Liver (tissue), 3 donors: ENCODE data around the gene MAN2B2.

Experiments
- JUND ChIP-seq, 2 donors: IDR thresholded peaks; 2 replicates each; pipeline ENCODE4 v1.6.1; 2016; ENCODE audit warnings: antibody characterized with exemption in 2 of 2
- RAD21 ChIP-seq, 2 donors: IDR thresholded peaks; 2 replicates each; pipeline ENCODE4 v1.6.1; 2016; ENCODE audit warnings: antibody characterized with exemption in 2 of 2, mild to moderate bottlenecking in 2 of 2
- TAF1 ChIP-seq: conservative IDR thresholded peaks from 2 replicates; pipeline ENCODE4 v1.6.1; 2016; ENCODE audit warnings: antibody characterized with exemption, mild to moderate bottlenecking
- TF ChIP-seq, protein P1 (sequence below): fragments of 150-350 bp; IDR thresholded peaks from 2 replicates; pipeline ENCODE4 v1.5.1; 2017; ENCODE audit warnings: improper control_type of control experiment, low read depth, low read length; ENCODE audit not compliant: missing input control
- TF ChIP-seq, protein P2 (sequence below): IDR thresholded peaks from 2 replicates; pipeline ENCODE4 v1.6.1; 2016; ENCODE audit warnings: antibody characterized with exemption, mild to moderate bottlenecking
- donor health status: healthy.
- donor health status: healthy.

DNA sequence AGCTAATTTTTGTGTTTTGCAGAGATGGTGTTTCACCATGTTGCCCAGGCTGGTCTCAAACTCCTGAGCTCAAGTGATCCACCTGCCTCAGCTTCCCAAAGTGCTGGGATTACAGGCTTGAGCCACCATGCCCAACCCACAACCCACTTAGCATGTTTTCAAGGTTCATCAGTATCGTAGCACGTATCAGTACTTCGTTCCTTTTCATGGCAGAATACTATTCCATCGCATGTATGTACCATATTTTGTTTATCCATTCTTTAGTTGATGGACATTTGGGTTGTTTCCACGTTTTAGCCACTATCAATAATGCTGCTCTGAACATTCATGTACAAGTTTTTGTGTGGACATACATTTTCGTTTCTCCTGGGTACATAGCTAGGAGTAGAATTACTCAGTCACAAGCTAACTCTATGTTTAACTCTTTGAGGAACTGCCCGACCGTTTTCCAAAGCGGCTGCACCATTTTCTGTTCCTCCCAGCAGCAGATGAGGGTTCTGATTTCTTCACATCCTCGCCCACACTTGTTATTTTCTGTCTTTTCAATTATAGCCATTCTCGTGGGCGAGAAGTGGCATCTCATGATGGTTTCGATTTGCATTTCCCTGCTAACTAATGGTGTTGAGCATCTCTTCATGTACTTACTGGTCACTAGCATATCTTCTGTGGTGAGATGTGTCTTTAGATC, 32.5 kb downstream of the MAN2B2 start:
- TF ChIP-seq JUND (IDR thresholded peaks at IDR 0.05) (no peak), RAD21 (IDR thresholded peaks at IDR 0.05) (no peak), TAF1 (no peak)
- TF ChIP-seq, protein P1, sequence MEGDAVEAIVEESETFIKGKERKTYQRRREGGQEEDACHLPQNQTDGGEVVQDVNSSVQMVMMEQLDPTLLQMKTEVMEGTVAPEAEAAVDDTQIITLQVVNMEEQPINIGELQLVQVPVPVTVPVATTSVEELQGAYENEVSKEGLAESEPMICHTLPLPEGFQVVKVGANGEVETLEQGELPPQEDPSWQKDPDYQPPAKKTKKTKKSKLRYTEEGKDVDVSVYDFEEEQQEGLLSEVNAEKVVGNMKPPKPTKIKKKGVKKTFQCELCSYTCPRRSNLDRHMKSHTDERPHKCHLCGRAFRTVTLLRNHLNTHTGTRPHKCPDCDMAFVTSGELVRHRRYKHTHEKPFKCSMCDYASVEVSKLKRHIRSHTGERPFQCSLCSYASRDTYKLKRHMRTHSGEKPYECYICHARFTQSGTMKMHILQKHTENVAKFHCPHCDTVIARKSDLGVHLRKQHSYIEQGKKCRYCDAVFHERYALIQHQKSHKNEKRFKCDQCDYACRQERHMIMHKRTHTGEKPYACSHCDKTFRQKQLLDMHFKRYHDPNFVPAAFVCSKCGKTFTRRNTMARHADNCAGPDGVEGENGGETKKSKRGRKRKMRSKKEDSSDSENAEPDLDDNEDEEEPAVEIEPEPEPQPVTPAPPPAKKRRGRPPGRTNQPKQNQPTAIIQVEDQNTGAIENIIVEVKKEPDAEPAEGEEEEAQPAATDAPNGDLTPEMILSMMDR, result no peak
- TF ChIP-seq, protein P2, sequence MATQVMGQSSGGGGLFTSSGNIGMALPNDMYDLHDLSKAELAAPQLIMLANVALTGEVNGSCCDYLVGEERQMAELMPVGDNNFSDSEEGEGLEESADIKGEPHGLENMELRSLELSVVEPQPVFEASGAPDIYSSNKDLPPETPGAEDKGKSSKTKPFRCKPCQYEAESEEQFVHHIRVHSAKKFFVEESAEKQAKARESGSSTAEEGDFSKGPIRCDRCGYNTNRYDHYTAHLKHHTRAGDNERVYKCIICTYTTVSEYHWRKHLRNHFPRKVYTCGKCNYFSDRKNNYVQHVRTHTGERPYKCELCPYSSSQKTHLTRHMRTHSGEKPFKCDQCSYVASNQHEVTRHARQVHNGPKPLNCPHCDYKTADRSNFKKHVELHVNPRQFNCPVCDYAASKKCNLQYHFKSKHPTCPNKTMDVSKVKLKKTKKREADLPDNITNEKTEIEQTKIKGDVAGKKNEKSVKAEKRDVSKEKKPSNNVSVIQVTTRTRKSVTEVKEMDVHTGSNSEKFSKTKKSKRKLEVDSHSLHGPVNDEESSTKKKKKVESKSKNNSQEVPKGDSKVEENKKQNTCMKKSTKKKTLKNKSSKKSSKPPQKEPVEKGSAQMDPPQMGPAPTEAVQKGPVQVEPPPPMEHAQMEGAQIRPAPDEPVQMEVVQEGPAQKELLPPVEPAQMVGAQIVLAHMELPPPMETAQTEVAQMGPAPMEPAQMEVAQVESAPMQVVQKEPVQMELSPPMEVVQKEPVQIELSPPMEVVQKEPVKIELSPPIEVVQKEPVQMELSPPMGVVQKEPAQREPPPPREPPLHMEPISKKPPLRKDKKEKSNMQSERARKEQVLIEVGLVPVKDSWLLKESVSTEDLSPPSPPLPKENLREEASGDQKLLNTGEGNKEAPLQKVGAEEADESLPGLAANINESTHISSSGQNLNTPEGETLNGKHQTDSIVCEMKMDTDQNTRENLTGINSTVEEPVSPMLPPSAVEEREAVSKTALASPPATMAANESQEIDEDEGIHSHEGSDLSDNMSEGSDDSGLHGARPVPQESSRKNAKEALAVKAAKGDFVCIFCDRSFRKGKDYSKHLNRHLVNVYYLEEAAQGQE, result no peak
